Neuronal stem cell (in vitro differentiated cells): ENCODE results near the gene SP6.

Experiments
- DNase-seq: peaks from one replicate; pipeline ENCODE4 v3.0.0-alpha.2; 2013; ENCODE audit warnings: low spot score
- H2AFZ ChIP-seq: one replicate; pipeline ENCODE4 v1.6.1; 2013; ENCODE audit warnings: mild to moderate bottlenecking, low read length, inconsistent platforms
- H2AK5ac ChIP-seq: 2 replicates; pipeline ENCODE4 v1.6.1; 2013; ENCODE audit warnings: low read depth, mild to moderate bottlenecking, inconsistent platforms, low read length, moderate library complexity, mixed read lengths
- H2BK120ac ChIP-seq: 2 replicates; pipeline ENCODE4 v1.6.1; 2013; ENCODE audit warnings: low read depth, mild to moderate bottlenecking, inconsistent platforms, low read length, moderate library complexity, mixed read lengths
- H2BK12ac ChIP-seq: one replicate; pipeline ENCODE4 v1.6.1; 2013; ENCODE audit warnings: low read length, inconsistent platforms
- H2BK15ac ChIP-seq: 2 replicates; pipeline ENCODE4 v1.6.1; 2013; ENCODE audit warnings: mild to moderate bottlenecking, low read length, inconsistent platforms, mixed read lengths
- H2BK5ac ChIP-seq: one replicate; pipeline ENCODE4 v1.6.1; 2013; ENCODE audit warnings: inconsistent platforms, mild to moderate bottlenecking, low read length, moderate library complexity
- H3K14ac ChIP-seq: one replicate; pipeline ENCODE4 v1.6.1; 2013; ENCODE audit warnings: low read length, inconsistent platforms
- H3K18ac ChIP-seq: 2 replicates; pipeline ENCODE4 v1.6.1; 2013; ENCODE audit warnings: low read length, inconsistent platforms
- H3K23ac ChIP-seq: 2 replicates; pipeline ENCODE4 v1.6.1; 2013; ENCODE audit warnings: low read depth, mild to moderate bottlenecking, mixed read lengths, low read length, inconsistent platforms; ENCODE audit not compliant: poor library complexity
- H3K27ac ChIP-seq: replicated peaks from 3 replicates; pipeline ENCODE4 v1.5.1; 2013; ENCODE audit warnings: low read length, inconsistent platforms
- H3K27me3 ChIP-seq, 3 experiments: 2 replicates each; pipeline ENCODE4 v1.6.1; 2013; ENCODE audit warnings: low read length in 3 of 3, mild to moderate bottlenecking in 2 of 3, inconsistent platforms in 1 of 3, low read depth in 1 of 3, mixed read lengths in 1 of 3, moderate library complexity in 1 of 3; ENCODE audit not compliant: control insufficient read depth in 3 of 3, insufficient read depth in 3 of 3
- H3K36me3 ChIP-seq, 2 donors: replicated peaks in 1 of 2; 2 replicates each; pipeline ENCODE4 v1.6.1; 2013; ENCODE audit warnings: low read length in 2 of 2; ENCODE audit not compliant: control insufficient read depth in 2 of 2, insufficient read depth in 2 of 2
- H3K4ac ChIP-seq: 2 replicates; pipeline ENCODE4 v1.6.1; 2013; ENCODE audit warnings: inconsistent platforms, mild to moderate bottlenecking, low read length, moderate library complexity
- H3K4me1 ChIP-seq, 2 donors: 1 replicate in 1 of 2; 2 replicates in 1 of 2; pipeline ENCODE4 v1.6.1; 2013; ENCODE audit warnings: low read length in 2 of 2, low read depth in 1 of 2; ENCODE audit not compliant: control insufficient read depth in 2 of 2, insufficient read depth in 1 of 2
- H3K4me2 ChIP-seq: one replicate; pipeline ENCODE4 v1.6.1; 2013; ENCODE audit warnings: mild to moderate bottlenecking, low read length, inconsistent platforms; ENCODE audit not compliant: insufficient read depth, poor library complexity, severe bottlenecking
- H3K4me3 ChIP-seq, 2 donors: 2 replicates each; pipeline ENCODE4 v1.5.1; 2013; ENCODE audit warnings: low read length in 2 of 2, mild to moderate bottlenecking in 2 of 2, inconsistent platforms in 1 of 2, moderate library complexity in 1 of 2
- H3K79me1 ChIP-seq: one replicate; pipeline ENCODE4 v1.6.1; 2013; ENCODE audit warnings: low read depth, mild to moderate bottlenecking, inconsistent platforms, low read length, moderate library complexity
- H3K9ac ChIP-seq: one replicate; pipeline ENCODE4 v1.6.1; 2013; ENCODE audit warnings: mild to moderate bottlenecking, low read depth, low read length, inconsistent platforms; ENCODE audit not compliant: poor library complexity
- H3K9me3 ChIP-seq, 2 donors: replicated peaks in 1 of 2; 2 replicates each; pipeline versions ENCODE3 to v1.6.1; 2013; ENCODE audit warnings: low read length in 2 of 2, mild to moderate bottlenecking in 2 of 2, inconsistent platforms in 1 of 2, low read depth in 1 of 2, mixed read lengths in 1 of 2, moderate library complexity in 1 of 2; ENCODE audit not compliant: control insufficient read depth in 2 of 2, insufficient read depth in 1 of 2
- H4K8ac ChIP-seq: one replicate; pipeline ENCODE4 v1.6.1; 2013; ENCODE audit warnings: low read depth, mild to moderate bottlenecking, inconsistent platforms, low read length, moderate library complexity
- H4K91ac ChIP-seq: one replicate; pipeline ENCODE4 v1.6.1; 2013; ENCODE audit warnings: low read length, low read depth, mild to moderate bottlenecking, inconsistent platforms; ENCODE audit not compliant: poor library complexity
- WGBS, 2 donors: extraction: QIAGEN DNeasy Blood & Tissue Kit; methylation state at CpG; one replicate each; pipeline ENCODE4 v1.1.7; 2013; ENCODE audit warnings: missing lambda C conversion rate in 2 of 2, mixed read lengths in 1 of 2; ENCODE audit not compliant: insufficient read length in 2 of 2, insufficient replicate concordance in 1 of 2; ENCODE audit errors: extremely low coverage in 2 of 2; 5-methylcytosine and 5-hydroxymethylcytosine counted together

The SP6 gene

DNA sequence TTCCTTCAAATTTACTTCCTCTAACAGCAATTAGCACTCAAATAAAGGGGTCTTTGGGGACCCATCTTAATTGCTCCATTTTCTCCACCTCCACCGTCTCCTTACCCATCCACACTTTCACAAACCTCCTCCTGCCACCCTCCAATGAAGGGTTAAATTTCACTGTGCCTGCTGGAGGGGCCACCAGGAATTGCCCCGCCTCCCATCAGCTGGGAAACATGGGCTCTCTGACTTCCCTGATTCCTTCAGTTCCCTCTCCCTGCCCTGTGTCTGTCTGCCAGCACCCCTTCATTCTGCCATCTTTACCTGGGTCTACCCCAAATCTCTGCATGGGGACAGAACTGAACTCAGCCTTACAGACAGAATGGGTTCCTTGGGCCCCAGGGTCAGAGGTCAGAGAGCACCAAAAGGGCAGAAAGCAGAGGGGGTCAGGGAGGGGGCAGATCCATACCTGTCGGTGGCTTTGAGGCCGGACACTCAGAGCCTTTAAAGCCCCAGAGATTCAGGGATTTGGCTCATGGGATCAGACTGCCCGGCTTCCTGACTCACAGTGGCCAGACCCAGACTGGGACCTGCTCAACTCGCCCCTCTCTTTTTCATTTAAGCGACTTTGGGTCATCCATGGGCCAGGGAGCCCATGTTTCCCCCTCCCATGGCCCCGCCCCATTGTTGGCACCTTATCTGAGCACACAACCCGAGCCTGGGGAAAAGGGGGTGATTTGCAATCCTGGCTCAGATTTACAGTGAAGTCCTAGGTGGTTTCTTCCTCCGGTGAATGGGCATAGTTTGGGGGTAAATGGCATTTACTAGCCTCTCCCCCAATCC is 27.5 kb upstream of the SP6 start:
- no peak overlapping the region for H4K91ac ChIP-seq
- peaks cover 0 to 83% (median 3%) of the 10 kb centered on the region in 3 experiments for H3K27me3 ChIP-seq
- no peak overlapping the region for H3K23ac ChIP-seq
- no peaks in the 10 kb centered on the region for H3K9me3 ChIP-seq
- H2AK5ac ChIP-seq: peak overlapping the region; percentile 64
- no peak overlapping the region for H3K4ac ChIP-seq
- no peaks in the 10 kb centered on the region for H3K36me3 ChIP-seq
- no peak overlapping the region for H2AFZ ChIP-seq
- no peak overlapping the region for H4K8ac ChIP-seq
- no peak overlapping the region for H2BK15ac ChIP-seq
- peaks cover 0 to 10% of the 10 kb centered on the region in 2 donors for H3K4me1 ChIP-seq
- no peak overlapping the region for H3K27ac ChIP-seq
- no peak overlapping the region for H3K14ac ChIP-seq
- H2BK12ac ChIP-seq: no peak overlapping the region
- H2BK5ac ChIP-seq: no peak overlapping the region
- no peak for DNase-seq
- H3K9ac ChIP-seq: no peak overlapping the region
- no peak overlapping the region for H2BK120ac ChIP-seq
- H3K79me1 ChIP-seq: no peaks in the 10 kb centered on the region
- H3K18ac ChIP-seq: no peak overlapping the region
- H3K4me2 ChIP-seq: no peak overlapping the region
- no peak overlapping the region for H3K4me3 ChIP-seq
- no CpG with 5 or more reads among the region's 10 CpGs for WGBS, 2 donors

DNA sequence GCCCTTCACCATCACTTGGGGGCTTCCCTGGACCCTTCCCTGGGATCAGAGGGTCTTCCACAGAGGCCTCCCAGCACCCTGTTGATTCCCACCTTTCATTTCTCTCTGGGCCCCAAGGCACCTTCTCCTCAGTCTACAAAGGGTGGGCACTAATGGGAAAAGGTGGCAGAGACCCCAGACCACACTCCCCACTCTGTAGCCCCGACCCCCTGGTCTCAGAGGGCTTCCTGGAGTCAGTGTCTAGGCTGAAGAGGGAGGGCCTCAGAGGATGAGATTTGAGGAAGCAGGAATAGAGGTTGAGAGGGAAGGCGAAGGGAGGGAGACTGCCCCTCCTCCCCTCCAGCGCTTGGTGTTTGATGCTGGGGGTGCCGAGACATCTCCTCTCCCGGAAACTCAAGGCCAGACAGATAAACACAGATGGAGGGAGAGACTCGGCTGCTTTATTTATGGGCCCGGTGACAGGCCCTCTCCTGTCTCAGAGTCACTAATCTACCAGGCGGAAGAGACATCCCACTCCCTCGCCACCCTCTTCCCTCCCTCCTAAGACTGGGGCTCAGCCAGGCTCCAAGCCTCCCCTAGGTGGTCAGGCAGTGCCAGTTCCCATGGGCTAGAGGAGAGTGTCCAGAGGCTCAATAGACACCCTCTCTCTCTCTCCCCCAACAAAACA is 26.5 kb upstream of the SP6 start:
- Histone ChIP-seq H3K36me3 (no peaks in the 10 kb centered on the region), H3K18ac (no peak overlapping the region), H3K9me3 (no peaks in the 10 kb centered on the region), H2BK12ac (no peak overlapping the region), H3K4me1 (peaks cover 0 to 16% of the 10 kb centered on the region in 2 donors), H2BK15ac (no peak overlapping the region), H2AK5ac (no peak overlapping the region), H3K27me3 (peaks cover 0 to 84% (median 13%) of the 10 kb centered on the region in 3 experiments), H3K4ac (no peak overlapping the region), H4K8ac (no peak overlapping the region), H3K14ac (no peak overlapping the region), H2BK120ac (no peak overlapping the region), H2BK5ac (no peak overlapping the region), H2AFZ (no peak overlapping the region), H3K4me3 (no peak overlapping the region), H3K9ac (no peak overlapping the region), H3K4me2 (no peak overlapping the region), H4K91ac (no peak overlapping the region), H3K27ac (no peak overlapping the region), H3K23ac (no peak overlapping the region), H3K79me1 (no peaks in the 10 kb centered on the region)
- WGBS, 2 donors: no CpG with 5 or more reads among the region's 9 CpGs
- DNase-seq: no peak

DNA sequence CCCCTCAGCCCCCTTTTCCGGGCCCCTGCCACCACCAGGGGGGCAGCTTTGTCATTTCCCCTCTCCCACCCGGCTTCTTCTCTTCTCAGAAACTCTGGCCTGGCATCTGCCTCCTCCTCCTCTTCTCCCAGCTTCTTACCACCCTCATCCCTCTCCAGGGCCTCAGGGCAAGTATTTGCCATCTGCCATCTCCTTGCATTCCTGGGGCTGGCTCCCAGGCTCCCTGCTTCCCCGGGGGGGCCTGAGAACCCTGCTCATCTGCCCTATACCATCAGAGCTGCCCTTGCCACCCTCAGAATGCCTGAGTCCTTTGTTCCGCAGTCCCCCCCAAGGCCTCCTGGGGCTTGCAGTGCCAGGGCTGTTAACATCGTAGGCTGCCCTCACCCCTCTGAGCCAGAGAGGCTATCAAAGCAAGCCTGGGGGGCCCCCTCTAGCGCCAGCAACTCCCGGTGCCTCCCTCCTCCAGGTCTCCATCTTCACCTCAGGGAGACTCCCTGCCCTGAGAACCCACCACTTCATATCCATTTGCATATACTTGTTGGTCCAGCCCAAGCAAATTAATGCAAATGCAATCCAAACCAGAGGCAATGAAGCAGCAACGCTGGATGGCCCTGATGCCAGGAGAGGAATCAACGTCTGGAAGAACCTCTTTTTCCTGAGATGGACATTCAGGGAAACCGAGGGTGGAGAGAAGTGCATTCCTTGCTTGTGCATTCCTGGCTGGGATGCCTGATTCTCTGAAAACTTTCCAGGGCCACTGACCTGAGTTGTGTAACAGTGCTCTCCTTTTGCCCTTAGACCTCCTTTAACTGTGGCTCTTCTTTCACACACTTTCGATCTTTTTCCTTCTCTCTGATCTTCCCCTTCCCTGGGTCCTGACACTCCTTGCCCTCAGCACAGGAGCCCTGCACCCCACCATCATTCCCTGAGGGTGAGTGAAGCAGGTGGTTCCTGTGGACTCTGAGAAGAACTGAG is 24.3 kb upstream of the SP6 start:
- Histone ChIP-seq H2BK5ac (no peak overlapping the region), H3K9ac (peak overlapping the region; percentile 25), H3K4ac (no peak overlapping the region), H2BK15ac (no peak overlapping the region), H2BK12ac (no peak overlapping the region), H3K14ac (no peak overlapping the region), H3K79me1 (no peaks in the 10 kb centered on the region), H2BK120ac (no peak overlapping the region), H3K27ac (no peak overlapping the region), H3K4me1 (peaks cover 0 to 17% of the 10 kb centered on the region in 2 donors), H3K18ac (peak overlapping the region; percentile 48), H4K8ac (no peak overlapping the region), H2AFZ (no peak overlapping the region), H3K4me3 (no peak overlapping the region), H4K91ac (no peak overlapping the region), H3K23ac (no peak overlapping the region), H3K36me3 (no peaks in the 10 kb centered on the region), H3K27me3 (peaks cover 0 to 91% (median 19%) of the 10 kb centered on the region in 3 experiments), H3K9me3 (no peaks in the 10 kb centered on the region), H3K4me2 (no peak overlapping the region), H2AK5ac (peak overlapping the region; percentile 81)
- no CpG with 5 or more reads among the region's 11 CpGs for WGBS, 2 donors
- DNase-seq: no peak
